H9 (cell line): ENCODE results near the gene ZNF423. TPM values are rescaled to one million over a fixed set of nuclear protein-coding genes. Genes with fewer than 3 reads are reported as not detected.

Source experiments
- DNase-seq: peaks from one replicate; pipeline ENCODE4 v3.0.0-alpha.2; 2017
- H2AFZ ChIP-seq: one replicate; pipeline ENCODE4 v1.6.1; 2013; ENCODE audit warnings: mild to moderate bottlenecking, low read length, control low read depth, moderate library complexity
- H2AK5ac ChIP-seq: 2 replicates; pipeline ENCODE4 v1.6.1; 2013; ENCODE audit warnings: low read length, control low read depth, mixed read lengths; ENCODE audit not compliant: insufficient read length
- H2BK120ac ChIP-seq: one replicate; pipeline ENCODE4 v1.6.1; 2013; ENCODE audit warnings: low read depth, mild to moderate bottlenecking, low read length, control low read depth, inconsistent platforms; ENCODE audit not compliant: poor library complexity, severe bottlenecking
- H2BK12ac ChIP-seq: 2 replicates; pipeline ENCODE4 v1.6.1; 2013; ENCODE audit warnings: low read length, control low read depth, mixed read lengths, low read depth; ENCODE audit not compliant: insufficient read length
- H2BK15ac ChIP-seq: 2 replicates; pipeline ENCODE4 v1.6.1; 2013; ENCODE audit warnings: low read depth, low read length, control low read depth
- H2BK20ac ChIP-seq: one replicate; pipeline ENCODE4 v1.6.1; 2013; ENCODE audit warnings: low read depth, mild to moderate bottlenecking, low read length, control low read depth, inconsistent platforms; ENCODE audit not compliant: poor library complexity, severe bottlenecking
- H2BK5ac ChIP-seq: 2 replicates; pipeline ENCODE4 v1.6.1; 2013; ENCODE audit warnings: low read length, control low read depth, mixed read lengths; ENCODE audit not compliant: insufficient read length
- H3K14ac ChIP-seq: 2 replicates; pipeline ENCODE4 v1.6.1; 2013; ENCODE audit warnings: low read length, control low read depth; ENCODE audit not compliant: insufficient read depth
- H3K18ac ChIP-seq: 2 replicates; pipeline ENCODE4 v1.6.1; 2013; ENCODE audit warnings: low read depth, mild to moderate bottlenecking, mixed read lengths, low read length, control low read depth; ENCODE audit not compliant: insufficient read length
- H3K23ac ChIP-seq: 2 replicates; pipeline ENCODE4 v1.6.1; 2013; ENCODE audit warnings: low read length, control low read depth, mixed read lengths, low read depth; ENCODE audit not compliant: insufficient read length
- H3K23me2 ChIP-seq: 2 replicates; pipeline ENCODE4 v1.6.1; 2013; ENCODE audit warnings: low read depth, mild to moderate bottlenecking, mixed read lengths, low read length, control low read depth; ENCODE audit not compliant: insufficient read length, poor library complexity, severe bottlenecking
- H3K27ac ChIP-seq: 2 replicates; pipeline ENCODE4 v1.5.1; 2013; ENCODE audit warnings: low read length, control low read depth, mixed read lengths, low read depth; ENCODE audit not compliant: insufficient read length
- H3K27me3 ChIP-seq: 2 replicates; pipeline ENCODE4 v1.6.1; 2013; ENCODE audit warnings: low read length, control low read depth, inconsistent platforms; ENCODE audit not compliant: insufficient read depth
- H3K4ac ChIP-seq: 2 replicates; pipeline ENCODE4 v1.6.1; 2013; ENCODE audit warnings: low read depth, mild to moderate bottlenecking, control low read depth, inconsistent platforms, low read length, moderate library complexity
- H3K4me1 ChIP-seq: 2 replicates; pipeline ENCODE4 v1.6.1; 2013; ENCODE audit warnings: low read length, control low read depth, inconsistent platforms; ENCODE audit not compliant: insufficient read depth
- H3K4me2 ChIP-seq: 2 replicates; pipeline ENCODE4 v1.6.1; 2013; ENCODE audit warnings: low read length, control low read depth, mixed read lengths; ENCODE audit not compliant: insufficient read length, insufficient read depth
- H3K56ac ChIP-seq: 2 replicates; pipeline ENCODE4 v1.6.1; 2013; ENCODE audit warnings: low read depth, mild to moderate bottlenecking, mixed read lengths, low read length, control low read depth; ENCODE audit not compliant: insufficient read length
- H3K79me1 ChIP-seq: 2 replicates; pipeline ENCODE4 v1.6.1; 2013; ENCODE audit warnings: low read depth, mild to moderate bottlenecking, moderate library complexity, low read length, control low read depth, inconsistent platforms; ENCODE audit not compliant: insufficient read depth, poor library complexity, severe bottlenecking
- H3K79me2 ChIP-seq: 2 replicates; pipeline ENCODE4 v1.6.1; 2013; ENCODE audit warnings: low read length, control low read depth, inconsistent platforms; ENCODE audit not compliant: insufficient read depth
- H3K9ac ChIP-seq: 2 replicates; pipeline ENCODE4 v1.6.1; 2013; ENCODE audit warnings: low read length, control low read depth, mixed read lengths; ENCODE audit not compliant: insufficient read length; ENCODE audit errors: extremely low read depth
- H3K9me3 ChIP-seq: one replicate; pipeline ENCODE4 v1.6.1; 2013; ENCODE audit warnings: low read depth, low read length, inconsistent platforms; ENCODE audit not compliant: control insufficient read depth
- H3T11ph ChIP-seq: one replicate; pipeline ENCODE4 v1.6.1; 2013; ENCODE audit warnings: mild to moderate bottlenecking, low read length, control low read depth, inconsistent platforms
- H4K20me1 ChIP-seq: one replicate; pipeline ENCODE4 v1.6.1; 2013; ENCODE audit not compliant: control insufficient read depth, insufficient read length, insufficient read depth
- H4K5ac ChIP-seq: 2 replicates; pipeline ENCODE4 v1.6.1; 2013; ENCODE audit warnings: low read depth, mild to moderate bottlenecking, mixed read lengths, low read length, control low read depth; ENCODE audit not compliant: insufficient read length
- H4K8ac ChIP-seq: replicated peaks from 2 replicates; pipeline ENCODE4 v1.6.1; 2013; ENCODE audit warnings: low read length, control low read depth, mixed read lengths, low read depth; ENCODE audit not compliant: insufficient read length
- H4K91ac ChIP-seq: 2 replicates; pipeline ENCODE4 v1.6.1; 2013; ENCODE audit warnings: low read depth, mild to moderate bottlenecking, moderate library complexity, mixed read lengths, low read length, control low read depth; ENCODE audit not compliant: insufficient read length
- H3K27ac Mint-ChIP-seq, 3 experiments: 2 replicates in 2 of 3; 3 replicates in 1 of 3; pipeline ENCODE4 v1.8.0; 2020 to 2021; ENCODE audit warnings: mixed read lengths in 3 of 3, mild to moderate bottlenecking in 1 of 3, moderate library complexity in 1 of 3
- H3K27me3 Mint-ChIP-seq: 2 replicates; pipeline ENCODE4 v1.8.0; 2021; ENCODE audit warnings: low read depth, mild to moderate bottlenecking, moderate library complexity, mixed read lengths
- H3K36me3 Mint-ChIP-seq, 3 experiments: 2 replicates in 2 of 3; 3 replicates in 1 of 3; pipeline ENCODE4 v1.8.0; 2020 to 2021; ENCODE audit warnings: low read depth in 3 of 3, mixed read lengths in 3 of 3; ENCODE audit not compliant: insufficient read depth in 1 of 3
- H3K4me1 Mint-ChIP-seq, 2 experiments: 2 replicates each; pipeline ENCODE4 v1.8.0; 2020; ENCODE audit warnings: mixed read lengths in 2 of 2
- H3K4me3 Mint-ChIP-seq, 2 experiments: 2 replicates in 1 of 2; 3 replicates in 1 of 2; pipeline ENCODE4 v1.8.0; 2020 to 2021; ENCODE audit warnings: mild to moderate bottlenecking in 2 of 2, mixed read lengths in 2 of 2, moderate library complexity in 1 of 2
- H3K9me3 Mint-ChIP-seq, 2 experiments: 2 replicates in 1 of 2; 3 replicates in 1 of 2; pipeline ENCODE4 v1.8.0; 2020; ENCODE audit warnings: mild to moderate bottlenecking in 2 of 2, mixed read lengths in 2 of 2, moderate library complexity in 1 of 2
- CTCF ChIP-seq: fragments of 200-600 bp; sonication (generic); conservative IDR thresholded peaks from 3 replicates; pipeline ENCODE4 v1.8.0; 2021; ENCODE audit warnings: antibody characterized with exemption, mild to moderate bottlenecking
- WGBS: extraction: QIAGEN DNeasy Blood & Tissue Kit; methylation state at CpG from one replicate; pipeline ENCODE4 v1.1.7; 2013; ENCODE audit warnings: missing lambda C conversion rate, low lambda C conversion rate, mixed read lengths; ENCODE audit not compliant: insufficient read length; ENCODE audit errors: extremely low coverage; 5-methylcytosine and 5-hydroxymethylcytosine counted together
- total RNA-seq: library from RNA; stranded (reverse); gene quantifications from 2 replicates; pipeline ENCODE4 v1.2.1, GENCODE V29; 2021

The ZNF423 gene
- total RNA-seq, 1 experiment from 2014 or later = 51.5 TPM

GRCh38 chr16:49654425-49654824 is 201.5 kb downstream of the ZNF423 start:
- H2BK12ac ChIP-seq = no peak overlapping the region
- no peak overlapping the region for H3T11ph ChIP-seq
- no peak overlapping the region for H3K56ac ChIP-seq
- Mint-ChIP-seq H3K9me3 (peaks cover 0 to 2% of the 10 kb centered on the region in 2 experiments; a peak in 1 of 5 replicates), H3K4me3 (no peak overlapping the region), H3K36me3 (peaks cover 0 to 2% (median 0%) of the 10 kb centered on the region in 3 experiments; a peak in 3 of 7 replicates), H3K4me1 (peaks cover 11 to 24% of the 10 kb centered on the region in 2 experiments), H3K27me3 (no peaks in the 10 kb centered on the region; the same call in 1 of the 2 replicates), H3K27ac (peak overlapping the region in 1 of 3 experiments; percentile 40; a peak in 1 of 7 replicates)
- H3K27ac ChIP-seq = no peak overlapping the region
- no peak overlapping the region for H2BK15ac ChIP-seq
- DNase-seq = no peak
- no peak for TF ChIP-seq CTCF
- H4K8ac ChIP-seq = no peak overlapping the region
- no peaks in the 10 kb centered on the region for H3K79me1 ChIP-seq
- H3K4me2 ChIP-seq = no peak overlapping the region
- H3K4ac ChIP-seq = no peak overlapping the region
- H3K79me2 ChIP-seq = no peaks in the 10 kb centered on the region
- H2BK120ac ChIP-seq = no peak overlapping the region
- peak overlapping the region; percentile 12; the same call in 1 of the 2 replicates for H3K14ac ChIP-seq
- no peaks in the 10 kb centered on the region for H4K20me1 ChIP-seq
- no peak overlapping the region for H4K5ac ChIP-seq
- H3K4me1 ChIP-seq = no peaks in the 10 kb centered on the region
- no peaks in the 10 kb centered on the region for H3K27me3 ChIP-seq
- no peak overlapping the region for H2BK5ac ChIP-seq
- H3K23ac ChIP-seq = no peak overlapping the region
- H3K23me2 ChIP-seq = no peaks in the 10 kb centered on the region
- no CpG with 5 or more reads among the region's 4 CpGs for WGBS
- no peak overlapping the region for H3K9ac ChIP-seq
- H3K18ac ChIP-seq = no peak overlapping the region
- no peaks in the 10 kb centered on the region for H3K9me3 ChIP-seq
- no peak overlapping the region for H2AK5ac ChIP-seq
- no peak overlapping the region for H2AFZ ChIP-seq
- H4K91ac ChIP-seq = no peak overlapping the region
- H2BK20ac ChIP-seq = no peak overlapping the region
